ENCODE data around the gene ANKRD13C.

ANKRD13C gene

DNA sequence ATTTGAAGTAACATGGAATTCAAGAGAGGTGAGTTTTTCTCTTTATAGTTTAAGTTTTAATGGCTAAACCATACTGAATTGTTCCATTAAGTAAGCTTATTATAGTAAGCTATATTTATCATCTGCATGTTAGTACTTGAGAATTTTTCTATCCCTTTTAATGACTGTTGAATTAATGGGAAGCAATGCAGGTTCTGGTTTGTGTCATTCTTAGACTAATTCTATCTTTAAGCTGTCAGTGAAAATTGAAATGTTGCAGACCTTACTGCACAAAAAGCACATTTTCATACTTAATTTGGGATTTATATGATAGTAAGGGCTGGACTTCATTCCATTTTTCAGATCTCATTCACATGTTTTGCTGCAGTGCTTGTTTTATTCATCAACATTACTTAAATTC lies 107.4 kb downstream of the ANKRD13C start:
- no peak for DNase-seq (ENCODE audit: low read depth, low spot score)
- CTCF ChIA-PET: no interaction called here
- POLR2A ChIA-PET: no interaction called here
- TF ChIP-seq, protein P1, sequence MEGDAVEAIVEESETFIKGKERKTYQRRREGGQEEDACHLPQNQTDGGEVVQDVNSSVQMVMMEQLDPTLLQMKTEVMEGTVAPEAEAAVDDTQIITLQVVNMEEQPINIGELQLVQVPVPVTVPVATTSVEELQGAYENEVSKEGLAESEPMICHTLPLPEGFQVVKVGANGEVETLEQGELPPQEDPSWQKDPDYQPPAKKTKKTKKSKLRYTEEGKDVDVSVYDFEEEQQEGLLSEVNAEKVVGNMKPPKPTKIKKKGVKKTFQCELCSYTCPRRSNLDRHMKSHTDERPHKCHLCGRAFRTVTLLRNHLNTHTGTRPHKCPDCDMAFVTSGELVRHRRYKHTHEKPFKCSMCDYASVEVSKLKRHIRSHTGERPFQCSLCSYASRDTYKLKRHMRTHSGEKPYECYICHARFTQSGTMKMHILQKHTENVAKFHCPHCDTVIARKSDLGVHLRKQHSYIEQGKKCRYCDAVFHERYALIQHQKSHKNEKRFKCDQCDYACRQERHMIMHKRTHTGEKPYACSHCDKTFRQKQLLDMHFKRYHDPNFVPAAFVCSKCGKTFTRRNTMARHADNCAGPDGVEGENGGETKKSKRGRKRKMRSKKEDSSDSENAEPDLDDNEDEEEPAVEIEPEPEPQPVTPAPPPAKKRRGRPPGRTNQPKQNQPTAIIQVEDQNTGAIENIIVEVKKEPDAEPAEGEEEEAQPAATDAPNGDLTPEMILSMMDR (IDR thresholded peaks at IDR 0.05; ENCODE audit: insufficient read depth, low read length, missing control alignments): no peak
- H3K4me3 ChIP-seq (ENCODE audit: low read depth, low read length): no peak overlapping the region

DNA sequence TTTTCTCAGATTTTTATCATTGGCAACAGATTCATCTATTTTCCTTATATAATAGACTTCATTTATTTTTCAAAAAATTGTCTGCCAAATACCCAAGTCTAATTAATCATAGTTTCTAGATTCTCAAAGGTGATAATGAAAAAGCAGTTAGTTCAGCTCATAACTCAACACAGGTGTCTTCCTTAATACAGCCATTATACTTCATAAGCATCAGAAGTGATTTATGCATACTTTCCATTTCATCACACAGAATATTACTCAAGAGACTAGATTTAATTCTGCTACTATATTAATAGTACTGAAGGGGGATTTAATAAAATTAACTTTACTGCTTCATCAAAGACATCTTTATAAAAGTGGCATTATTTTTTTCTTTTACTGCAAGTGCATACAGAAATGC lies 114.6 kb downstream of the ANKRD13C start:
- POLR2A ChIA-PET: no interaction called here
- TF ChIP-seq, protein P1 (IDR thresholded peaks at IDR 0.05; ENCODE audit: insufficient read depth, low read length, missing control alignments): no peak
- no peak overlapping the region for H3K4me3 ChIP-seq (ENCODE audit: low read depth, low read length)
- CTCF ChIA-PET: no interaction called here
- no peak for DNase-seq (ENCODE audit: low read depth, low spot score)

DNA sequence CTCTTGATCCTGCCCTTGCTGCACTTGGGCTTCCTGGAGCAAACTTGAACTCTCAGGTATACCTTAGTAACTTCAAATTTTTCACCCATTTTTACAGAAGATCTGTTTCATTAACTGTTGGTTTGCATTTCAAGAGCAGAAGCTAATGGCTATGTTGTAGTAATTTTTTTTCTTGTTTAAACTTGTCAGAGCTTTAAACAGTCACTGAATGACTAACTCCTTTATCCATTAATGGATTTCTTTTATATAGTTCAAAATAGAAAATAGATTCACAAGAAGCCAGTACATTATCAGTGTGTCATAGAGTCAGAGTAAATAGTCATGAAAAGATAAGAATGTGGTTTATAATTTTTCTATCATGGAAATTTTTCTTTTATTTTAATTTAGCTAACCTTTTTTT lies 119.8 kb downstream of the ANKRD13C start:
- H3K4me3 ChIP-seq (ENCODE audit: low read depth, low read length): no peak overlapping the region
- TF ChIP-seq, protein P1 (IDR thresholded peaks at IDR 0.05; ENCODE audit: insufficient read depth, low read length, missing control alignments): no peak
- DNase-seq (ENCODE audit: low read depth, low spot score): no peak
- ChIA-PET POLR2A (interaction anchor here (1.1 kb wide), 1 partner anchor 13 kb away, joined by 3 read pairs; the partner anchor contains the start of gene SRSF11), CTCF (no interaction called here)

DNA sequence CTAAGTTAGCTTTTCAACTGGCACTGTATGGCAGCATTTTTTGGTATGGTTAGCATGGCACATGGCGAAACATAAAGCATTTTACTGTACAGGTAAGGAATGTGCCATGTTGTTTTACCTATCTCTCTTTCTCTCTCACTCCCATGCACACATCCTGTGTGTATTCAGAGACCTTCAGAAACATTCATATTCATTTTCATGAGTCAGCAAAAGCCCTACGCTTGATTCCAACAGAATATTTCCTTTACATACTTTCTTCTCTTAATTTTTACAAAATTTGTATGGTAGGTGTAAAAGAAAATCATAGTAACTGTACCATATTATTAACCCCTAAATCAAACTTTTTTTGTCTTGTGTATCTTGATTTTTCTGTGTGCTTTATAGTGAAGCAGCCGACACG lies 123.0 kb downstream of the ANKRD13C start:
- POLR2A ChIA-PET: no interaction called here
- TF ChIP-seq, protein P1 (IDR thresholded peaks at IDR 0.05; ENCODE audit: insufficient read depth, low read length, missing control alignments): no peak
- H3K4me3 ChIP-seq (ENCODE audit: low read depth, low read length): no peak overlapping the region
- no peak for DNase-seq (ENCODE audit: low read depth, low spot score)
- CTCF ChIA-PET: no interaction called here

DNA sequence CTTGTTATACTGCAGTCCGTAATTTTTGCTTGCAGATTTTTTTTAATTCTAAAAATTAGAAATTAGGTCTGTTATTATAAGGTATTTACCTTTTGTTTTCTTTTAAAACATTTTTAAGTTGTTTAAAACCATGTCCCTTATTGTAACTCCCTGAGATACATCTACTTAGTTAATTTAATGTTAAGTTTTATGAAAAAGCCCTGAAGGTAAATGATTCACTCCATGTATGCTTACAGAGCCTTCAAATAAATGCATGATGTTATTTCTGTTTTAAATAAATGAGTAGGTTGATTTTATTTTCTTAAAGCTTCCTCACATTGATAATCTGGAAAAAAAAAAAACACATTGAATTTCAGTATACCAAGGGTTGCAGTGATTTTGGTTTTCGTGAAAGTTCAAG lies 125.9 kb downstream of the ANKRD13C start:
- no peak for DNase-seq (ENCODE audit: low read depth, low spot score)
- no peak overlapping the region for H3K4me3 ChIP-seq (ENCODE audit: low read depth, low read length)
- ChIA-PET CTCF (no interaction called here), POLR2A (no interaction called here)
- TF ChIP-seq, protein P1 (IDR thresholded peaks at IDR 0.05; ENCODE audit: insufficient read depth, low read length, missing control alignments): no peak

DNA sequence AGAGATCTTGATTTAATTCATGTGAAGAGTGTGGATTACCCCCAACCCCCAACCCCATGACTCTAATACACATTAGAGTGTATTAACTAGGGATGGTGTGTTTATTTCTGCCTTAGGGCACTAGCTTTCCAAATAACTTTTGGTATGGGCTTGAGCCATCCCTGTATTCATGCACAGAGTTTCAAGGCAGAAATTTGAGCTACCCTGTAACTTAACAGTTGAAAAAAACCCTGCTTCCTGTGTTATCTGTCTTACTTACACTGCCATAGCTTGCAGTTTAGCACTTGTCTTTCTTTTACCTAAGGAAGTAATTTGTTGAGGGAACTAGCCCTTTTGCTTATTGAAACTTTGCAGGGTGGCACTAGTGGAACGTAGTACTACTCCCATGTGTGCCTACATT lies 127.1 kb downstream of the ANKRD13C start:
- TF ChIP-seq, protein P1 (IDR thresholded peaks at IDR 0.05; ENCODE audit: insufficient read depth, low read length, missing control alignments): no peak
- H3K4me3 ChIP-seq (ENCODE audit: low read depth, low read length): no peak overlapping the region
- DNase-seq (ENCODE audit: low read depth, low spot score): no peak
- ChIA-PET POLR2A (no interaction called here), CTCF (no interaction called here)

Measured in AG04449 (cell line).